ENCODE results near the gene TACO1.

Gene TACO1

GRCh38 chr17:63634816-63635215 lies 34.1 kb downstream of the TACO1 start:
- no peak for TF ChIP-seq CTCF (IDR thresholded peaks at IDR 0.05; ENCODE audit: low read length, missing control alignments)
- H3K4me3 ChIP-seq (replicated peaks; ENCODE audit: low read depth, low read length) = no peak overlapping the region

GRCh38 chr17:63635290-63635689 lies 34.6 kb downstream of the TACO1 start:
- no peak for DNase-seq (ENCODE audit: low read depth)
- no peak for TF ChIP-seq CTCF (IDR thresholded peaks at IDR 0.05; ENCODE audit: low read length, missing control alignments)
- no peak overlapping the region for H3K4me3 ChIP-seq (replicated peaks; ENCODE audit: low read depth, low read length)

More at GRCh38 chr17:63634816-63635215, 34.1 kb downstream of the TACO1 start:
- no peak for DNase-seq (ENCODE audit: low read depth)

GRCh38 chr17:63635787-63636186 lies 35.1 kb downstream of the TACO1 start:
- no peak overlapping the region for H3K4me3 ChIP-seq (replicated peaks; ENCODE audit: low read depth, low read length)
- TF ChIP-seq CTCF (IDR thresholded peaks at IDR 0.05; ENCODE audit: low read length, missing control alignments) = no peak
- no peak for DNase-seq (ENCODE audit: low read depth)

GRCh38 chr17:63639125-63639524 lies 38.4 kb downstream of the TACO1 start:
- no peak overlapping the region for H3K4me3 ChIP-seq (replicated peaks; ENCODE audit: low read depth, low read length)
- no peak for DNase-seq (ENCODE audit: low read depth)
- TF ChIP-seq CTCF (IDR thresholded peaks at IDR 0.05; ENCODE audit: low read length, missing control alignments) = no peak

GRCh38 chr17:63640038-63640437 lies 39.3 kb downstream of the TACO1 start:
- no peak for DNase-seq (ENCODE audit: low read depth)
- TF ChIP-seq CTCF (IDR thresholded peaks at IDR 0.05; ENCODE audit: low read length, missing control alignments) = no peak
- no peak overlapping the region for H3K4me3 ChIP-seq (replicated peaks; ENCODE audit: low read depth, low read length)

GRCh38 chr17:63641692-63642448 lies 41.2 kb downstream of the TACO1 start:
- no peak for DNase-seq (ENCODE audit: low read depth)
- TF ChIP-seq CTCF (IDR thresholded peaks at IDR 0.05; ENCODE audit: low read length, missing control alignments) = no peak
- H3K4me3 ChIP-seq (replicated peaks; ENCODE audit: low read depth, low read length) = no peak overlapping the region

- H3K4me3 ChIP-seq (replicated peaks; ENCODE audit: low read depth, low read length) = no peak overlapping the region
- DNase-seq (ENCODE audit: low read depth) = no peak
- no peak for TF ChIP-seq CTCF (IDR thresholded peaks at IDR 0.05; ENCODE audit: low read length, missing control alignments)
Observed at GRCh38 chr17:63644846-63645245, 44.2 kb downstream of the TACO1 start.

All from fibroblast of pulmonary artery (primary cell).